RWPE1 (cell line): ENCODE measurements around the gene KRT80.

Experiments used
- CTCF ChIA-PET: fragments of 350-600 bp; sonication (Branson Sonifier 250); formaldehyde crosslinking; extraction: SDS; loops from one replicate; lab custom pipeline; 2021; lab: Yijun Ruan, JAX
- POLR2A ChIA-PET: fragments of 400-600 bp; formaldehyde crosslinking; extraction: SDS; loops from one replicate; lab custom pipeline; 2020; ENCODE audit warnings: antibody characterized with exemption; ENCODE audit not compliant: low non-redundant PET; lab: Yijun Ruan, JAX
- DNase-seq: peaks from one replicate; pipeline ENCODE4 v3.0.0; 2012; ENCODE audit warnings: low spot score
- H3K27ac ChIP-seq: fragments of 450-650 bp; 2 replicates; pipeline ENCODE4 v1.5.1; 2017
- CTCF ChIP-seq: fragments of 450-650 bp; conservative IDR thresholded peaks from 2 replicates; pipeline ENCODE4 v1.5.1; 2017; ENCODE audit warnings: low read depth, mild to moderate bottlenecking

The KRT80 gene

GRCh38 chr12:52204931-52205505 is 13.2 kb upstream of the KRT80 start:
- H3K27ac ChIP-seq = peak overlapping the region; percentile 31; the same call in 1 of the 2 replicates
- ChIA-PET POLR2A (no interaction called here), CTCF (interaction anchor here (1.0 kb wide), 1 partner anchor 10 kb away, joined by 4 read pairs; no protein-coding TSS in a partner anchor)
- no peak for DNase-seq
- TF ChIP-seq CTCF = no peak

- CTCF ChIA-PET = interaction anchor here (1.0 kb wide), 1 partner anchor 11 kb away, joined by 4 read pairs; no protein-coding TSS in a partner anchor
- peak overlapping the region; percentile 31 for H3K27ac ChIP-seq
- no peak for DNase-seq
- POLR2A ChIA-PET = no interaction called here
- TF ChIP-seq CTCF = no peak
These were observed 12.5 kb upstream of the KRT80 start for GRCh38 chr12:52204095-52204930.

GRCh38 chr12:52203079-52203921 is 11.5 kb upstream of the KRT80 start:
- POLR2A ChIA-PET = interaction anchor here (0.6 kb wide), 1 partner anchor 28 kb away, joined by 9 read pairs; no protein-coding TSS in a partner anchor
- no peak for DNase-seq
- H3K27ac ChIP-seq = peak overlapping the region; percentile 31
- CTCF ChIA-PET = interaction anchor here (1.3 kb wide), 1 partner anchor 10 kb away, joined by 3 read pairs; no protein-coding TSS in a partner anchor
- TF ChIP-seq CTCF = no peak

GRCh38 chr12:52202361-52203078 is 10.7 kb upstream of the KRT80 start:
- no peak for TF ChIP-seq CTCF
- ChIA-PET CTCF (interaction anchor here (1.3 kb wide), 1 partner anchor 11 kb away, joined by 3 read pairs; no protein-coding TSS in a partner anchor), POLR2A (interaction anchor here (0.6 kb wide), 1 partner anchor 27 kb away, joined by 9 read pairs; no protein-coding TSS in a partner anchor)
- no peak for DNase-seq
- peak overlapping the region; percentile 31 for H3K27ac ChIP-seq

- no peak for DNase-seq
- CTCF ChIA-PET = interaction anchor here (1.3 kb wide), 1 partner anchor 12 kb away, joined by 3 read pairs; no protein-coding TSS in a partner anchor
- POLR2A ChIA-PET = no interaction called here
- no peak overlapping the region for H3K27ac ChIP-seq
- TF ChIP-seq CTCF = no peak
These were observed 9.6 kb upstream of the KRT80 start for GRCh38 chr12:52201451-52201839.
